Hematopoietic multipotent progenitor cell treated with erythropoietin and hydrocortisone succinate and interleukin-3 and kit ligand, for 15 days (in vitro differentiated cells): Measurements from ENCODE around the gene FAM83F.
"Not testable (repeated sequence)": the region's sequence is repeated elsewhere in the genome, so short reads cannot be mapped to it uniquely, and the experiment has no call there.

Experiments
- DNase-seq: peaks from one replicate; pipeline ENCODE4 v3.0.0-alpha.2; 2015; ENCODE audit warnings: low spot score

The FAM83F gene

DNA sequence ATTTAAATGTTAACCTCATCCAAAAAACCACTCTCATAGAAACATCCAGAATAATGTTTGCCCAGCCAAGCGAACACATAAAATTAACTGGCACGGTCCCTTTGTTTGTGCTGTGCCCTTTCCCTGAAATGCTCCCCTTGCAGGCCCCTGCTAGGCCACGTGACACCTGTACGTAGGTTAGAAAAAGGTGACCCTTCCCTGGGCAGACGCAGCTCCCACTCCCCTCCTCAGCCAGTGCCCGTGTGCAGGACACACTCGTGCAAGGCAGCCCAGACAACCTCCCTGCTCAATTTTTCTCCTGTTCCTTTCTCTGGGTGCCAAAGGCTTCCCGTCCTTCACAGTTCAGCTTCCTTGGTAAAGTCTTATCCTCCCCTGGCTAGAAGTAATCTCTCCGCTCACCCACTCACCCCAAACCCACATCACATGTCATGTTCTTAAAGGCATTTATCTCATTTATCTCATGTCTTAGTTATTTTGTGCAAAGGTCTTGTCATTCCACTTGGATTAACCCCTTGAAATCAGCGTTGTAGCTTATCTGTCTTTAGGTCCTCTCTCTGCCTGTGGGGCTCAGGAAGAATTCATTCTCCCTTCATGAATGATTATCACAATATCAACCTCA lies 20.7 kb downstream of the FAM83F start:
- no peak for DNase-seq

GRCh38 chr22:40018051-40018450 lies 23.3 kb downstream of the FAM83F start:
- DNase-seq = no peak

GRCh38 chr22:40019100-40019499 lies 24.3 kb downstream of the FAM83F start:
- DNase-seq = no peak

DNA sequence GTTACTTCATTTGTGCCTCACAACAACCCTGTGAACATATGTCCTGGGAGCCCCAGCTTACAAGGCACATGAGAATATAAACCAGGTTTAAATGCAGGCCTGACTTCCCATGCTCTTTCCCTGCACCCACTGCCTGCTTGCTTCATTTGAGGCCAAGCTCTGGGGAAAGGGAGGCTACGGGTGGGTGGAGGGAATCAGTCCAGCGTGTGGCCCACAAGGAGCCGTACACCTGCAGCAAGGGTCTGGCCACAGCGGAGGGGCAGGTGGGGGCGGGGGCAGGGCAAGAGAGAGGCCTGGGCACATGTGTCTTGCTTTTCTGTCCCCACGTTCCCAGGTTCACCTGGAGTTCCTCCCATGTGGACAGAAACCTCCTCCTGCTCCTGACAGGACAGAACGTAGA lies 26.2 kb downstream of the FAM83F start:
- DNase-seq = no peak

DNA sequence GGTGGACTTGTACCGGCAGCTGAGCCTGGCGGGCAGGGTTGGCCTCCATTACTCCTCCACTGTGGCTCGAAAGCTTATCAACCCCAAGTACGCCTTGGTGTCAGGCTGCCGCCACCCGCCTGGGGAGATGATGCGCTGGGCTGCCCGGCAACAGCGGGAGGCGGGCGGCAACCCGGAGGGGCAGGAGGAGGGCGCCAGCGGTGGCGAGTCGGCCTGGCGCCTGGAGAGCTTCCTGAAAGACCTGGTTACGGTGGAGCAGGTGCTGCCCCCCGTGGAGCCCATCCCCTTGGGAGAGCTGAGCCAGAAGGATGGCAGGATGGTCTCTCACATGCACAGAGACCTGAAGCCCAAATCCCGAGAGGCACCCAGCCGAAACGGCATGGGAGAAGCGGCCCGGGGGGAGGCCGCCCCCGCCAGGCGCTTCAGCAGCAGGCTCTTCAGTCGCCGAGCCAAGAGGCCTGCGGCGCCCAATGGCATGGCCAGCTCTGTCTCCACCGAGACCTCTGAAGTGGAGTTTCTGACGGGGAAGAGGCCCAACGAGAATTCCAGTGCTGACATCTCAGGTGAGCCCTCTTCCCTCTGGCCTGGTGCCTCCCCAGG lies 26.7 kb downstream of the FAM83F start:
- DNase-seq = no peak

GRCh38 chr22:40022536-40023240 lies 27.9 kb downstream of the FAM83F start:
- DNase-seq = no peak

DNA sequence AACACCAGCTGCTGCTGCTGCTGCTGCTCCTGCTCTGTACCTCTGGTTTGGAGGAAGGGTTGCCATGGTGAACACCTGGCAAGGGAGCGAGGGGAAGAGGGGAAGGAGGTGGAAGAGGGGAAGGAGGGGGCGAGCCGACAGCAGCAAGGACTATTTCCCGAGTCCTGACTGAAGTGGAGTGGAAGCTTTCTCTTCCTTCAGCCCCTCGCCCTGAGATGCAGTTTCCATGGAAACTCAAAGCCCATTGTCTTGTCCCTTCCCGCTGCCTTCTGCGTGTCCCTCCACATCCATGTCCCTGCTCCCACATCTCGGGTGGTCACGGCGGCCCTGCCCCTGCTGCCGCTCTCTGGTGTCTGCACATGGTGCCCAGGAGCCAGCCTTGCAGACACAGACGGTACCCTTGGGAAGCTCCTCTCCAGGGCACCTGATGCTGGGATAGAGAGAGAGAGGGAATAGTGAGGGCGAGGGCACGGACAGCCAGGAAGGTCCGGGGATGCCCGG lies 28.6 kb downstream of the FAM83F start:
- DNase-seq = no peak

DNA sequence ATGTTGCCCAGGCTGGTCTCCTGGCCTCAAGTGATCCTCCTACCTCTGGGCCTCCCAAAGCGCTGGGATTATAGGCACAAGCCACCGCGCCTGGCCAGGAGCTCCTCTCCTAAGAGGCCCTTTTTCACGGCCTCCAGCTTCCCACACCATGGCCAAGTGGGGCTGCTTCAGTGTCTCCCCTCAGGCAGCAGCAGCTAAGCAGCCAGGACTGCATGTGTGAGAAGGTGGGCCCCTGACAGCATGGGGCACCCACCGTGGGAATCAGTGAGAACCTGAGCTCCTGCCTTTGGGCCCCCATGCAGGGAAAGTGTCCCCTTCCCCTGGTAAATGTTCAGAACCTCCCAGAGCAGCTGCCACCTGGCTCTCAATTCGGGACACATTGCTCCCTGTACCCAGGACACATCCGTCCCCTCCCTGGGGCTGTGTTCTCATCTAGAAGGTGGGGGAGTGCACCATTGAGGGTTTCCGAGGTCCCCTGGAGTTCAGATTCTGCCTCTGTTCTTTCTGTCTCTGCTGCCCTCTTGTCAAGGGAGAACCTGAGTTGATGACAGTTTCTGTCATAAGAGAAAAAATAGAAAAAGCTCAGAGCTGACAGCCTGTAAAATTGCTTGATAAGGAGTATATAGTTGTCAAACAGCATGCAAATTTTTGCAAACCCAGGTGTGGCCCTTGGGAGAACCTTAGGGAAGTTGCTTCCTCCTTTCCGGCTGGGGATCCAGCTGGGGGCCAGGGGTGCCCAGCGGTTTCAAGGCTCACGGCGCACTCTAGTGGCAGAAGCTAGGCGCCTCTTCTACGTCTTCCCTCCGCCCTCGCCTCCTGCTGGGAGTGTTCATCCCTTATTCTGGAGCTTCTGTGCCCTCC lies 29.7 kb downstream of the FAM83F start:
- DNase-seq = peak; percentile 78

- DNase-seq = not testable (repeated sequence)
Observed at GRCh38 chr22:40025062-40025379, 30.3 kb downstream of the FAM83F start.

DNA sequence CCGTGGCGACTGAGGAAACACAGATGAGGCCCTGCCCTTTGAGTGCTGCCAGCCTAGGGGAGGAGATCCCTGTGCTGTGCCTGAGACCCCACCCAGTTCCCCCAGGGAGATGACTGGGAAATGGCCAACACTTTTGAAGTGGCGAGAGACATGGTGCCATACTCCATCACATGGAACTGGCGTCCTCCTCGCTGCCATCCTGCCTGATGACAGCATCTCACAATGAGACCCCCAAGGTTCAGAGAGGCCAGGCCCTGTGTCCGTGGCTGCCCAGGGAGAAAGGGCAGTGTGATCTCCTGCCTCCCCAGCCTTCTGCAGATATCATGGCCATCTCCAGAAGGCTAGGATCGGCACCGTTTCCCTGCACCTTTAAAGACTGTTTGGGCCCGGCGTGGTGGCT lies 31.1 kb downstream of the FAM83F start:
- DNase-seq = no peak

DNA sequence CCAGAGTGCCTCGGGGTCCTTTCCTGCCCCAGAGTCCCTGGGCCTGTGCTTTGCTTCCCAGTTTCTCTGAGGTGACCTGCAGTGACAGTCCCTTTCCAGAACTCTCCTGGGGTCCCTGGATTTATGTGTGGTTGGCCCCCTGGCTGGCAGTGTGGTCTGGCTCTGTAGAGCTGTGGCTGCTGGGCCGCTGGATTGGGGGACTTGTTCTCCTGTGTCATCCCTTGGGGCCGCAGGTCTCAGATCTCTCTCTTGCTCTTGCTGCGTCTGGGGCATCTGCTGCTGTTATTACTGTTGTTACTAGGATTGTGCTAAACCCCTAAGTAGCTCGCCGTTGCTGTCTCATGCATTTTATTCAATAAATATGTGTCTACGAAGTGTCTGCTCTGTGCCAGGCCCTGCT lies 31.9 kb downstream of the FAM83F start:
- no peak for DNase-seq

- no peak for DNase-seq
Observed at GRCh38 chr22:40027191-40028097, 32.7 kb downstream of the FAM83F start.

- no peak for DNase-seq
Observed at GRCh38 chr22:40028098-40028425, 33.3 kb downstream of the FAM83F start.

DNA sequence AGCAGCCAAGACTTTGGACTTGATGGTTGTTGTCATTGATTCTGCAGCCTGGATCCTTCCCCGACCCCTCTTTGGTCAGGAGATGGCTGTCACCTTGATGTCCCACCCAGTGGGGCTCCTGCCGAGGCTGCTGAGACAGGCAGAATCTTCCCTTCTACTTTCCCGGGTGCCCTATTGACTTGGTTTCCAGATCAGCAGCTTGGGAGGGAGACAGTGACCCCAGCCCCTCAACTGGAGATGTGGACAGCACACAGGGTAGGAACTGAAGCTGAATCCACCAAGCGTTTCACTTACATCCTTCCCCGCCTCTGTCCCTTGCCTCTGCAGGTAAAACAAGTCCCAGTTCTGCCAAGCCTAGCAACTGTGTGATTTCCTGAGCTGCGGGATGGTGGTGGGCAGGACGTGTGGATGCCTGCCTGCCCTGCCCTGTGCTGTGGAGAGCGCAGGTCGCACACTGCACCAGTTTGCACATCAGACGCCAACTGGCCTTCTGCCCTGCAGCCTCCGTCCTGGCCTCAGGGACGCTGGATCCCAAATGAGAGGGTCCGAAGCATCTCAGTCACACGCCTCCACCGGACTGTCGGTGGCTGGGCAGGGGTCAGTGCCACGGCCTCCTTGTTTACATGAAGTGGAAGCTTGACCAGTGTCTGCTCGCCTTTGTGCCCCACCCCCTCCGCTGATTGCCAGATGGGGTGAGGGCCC lies 34.6 kb downstream of the FAM83F start:
- no peak for DNase-seq

GRCh38 chr22:40030026-40030757 lies 35.4 kb downstream of the FAM83F start:
- DNase-seq = no peak

- no peak for DNase-seq
Observed at GRCh38 chr22:40030758-40031095, 36.0 kb downstream of the FAM83F start.

DNA sequence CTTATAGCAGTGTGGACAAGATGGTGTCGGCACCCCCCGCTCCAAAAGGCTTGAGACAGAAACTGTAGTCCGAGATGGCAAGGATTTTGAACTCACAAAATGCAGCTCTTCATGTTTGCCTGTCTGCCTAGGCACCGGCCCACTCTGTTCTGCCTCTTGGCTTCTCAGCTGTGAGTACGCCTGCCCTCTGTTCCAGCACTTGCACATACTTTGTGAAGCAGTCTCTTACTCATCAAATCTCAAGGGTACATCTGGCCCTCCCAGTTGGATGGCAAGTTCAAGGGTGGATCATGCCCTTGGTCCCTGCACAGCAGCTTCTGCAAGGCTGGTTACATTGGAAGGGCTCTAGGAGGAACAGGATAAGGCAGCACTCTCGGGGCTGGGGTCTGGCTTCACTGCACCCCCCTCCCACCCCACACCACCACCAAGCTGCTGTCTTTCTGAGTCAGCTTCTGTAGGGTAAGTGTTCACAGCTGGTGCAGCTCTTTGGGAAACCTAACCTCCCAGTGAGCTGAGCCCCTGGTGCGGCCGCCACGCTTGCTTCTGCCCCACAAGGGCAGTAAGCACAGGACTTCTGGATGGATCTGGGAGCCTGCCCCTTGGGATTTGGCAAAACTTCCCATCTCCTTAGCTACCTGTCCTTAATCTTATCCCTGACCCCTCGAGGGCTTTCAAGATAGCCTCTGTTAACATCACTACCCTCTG lies 37.2 kb downstream of the FAM83F start:
- no peak for DNase-seq

DNA sequence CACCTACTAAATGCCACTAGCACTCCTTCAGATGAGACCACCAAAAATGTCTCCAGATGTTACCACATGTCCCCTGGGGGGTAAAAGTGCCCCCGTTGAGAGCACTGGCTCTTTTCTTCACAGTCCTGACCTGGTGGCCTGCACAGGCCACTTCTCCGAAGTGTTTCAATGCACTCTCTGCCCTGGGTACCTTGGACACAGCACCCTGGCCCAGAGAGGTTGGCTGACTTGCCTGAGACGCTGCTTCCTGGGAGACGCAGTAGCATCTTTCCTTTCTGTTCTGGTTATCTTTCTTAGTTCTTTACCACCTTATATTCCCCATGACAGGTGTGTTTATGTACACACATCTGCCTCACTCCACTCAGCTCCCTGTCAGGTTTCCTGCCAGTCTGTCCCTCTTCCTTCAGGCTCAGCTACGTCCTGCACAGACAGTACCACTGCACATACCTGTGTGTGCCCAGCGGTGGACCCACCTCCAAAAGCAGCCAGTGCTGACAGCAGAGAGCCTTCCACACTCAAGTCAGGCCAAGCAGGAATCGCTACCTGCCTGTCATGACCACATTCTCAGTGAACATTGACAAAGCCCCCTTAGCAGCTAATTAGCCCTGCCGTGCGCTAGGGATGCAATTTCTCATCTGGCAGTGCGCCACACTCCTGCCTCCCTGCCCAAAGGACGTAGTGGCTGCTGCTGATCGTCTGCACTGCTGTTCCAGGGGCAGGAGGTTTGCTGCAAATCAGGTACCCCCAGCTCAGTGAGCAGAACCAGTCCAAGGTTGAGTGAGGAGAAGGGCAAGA lies 39.0 kb downstream of the FAM83F start:
- DNase-seq = no peak

GRCh38 chr22:40035351-40035750 lies 40.6 kb downstream of the FAM83F start:
- DNase-seq = no peak
